ENCODE measurements around the gene RHOT2.
A peak's percentile ranks its signal among the peaks of the same experiment; 100 is the strongest.

The RHOT2 gene

GRCh38 chr16:660132-660458 lies 7.8 kb upstream of the RHOT2 start:
- no peak overlapping the region for H3K4me3 Mint-ChIP-seq
- H3K36me3 Mint-ChIP-seq (ENCODE audit: insufficient read depth): peaks cover 2% of the 10 kb centered on the region
- peaks cover 5% of the 10 kb centered on the region for H3K4me1 Mint-ChIP-seq
- H3K27ac Mint-ChIP-seq (ENCODE audit: low read depth): no peak overlapping the region
- no peak for DNase-seq (ENCODE audit: low spot score in 2 of 2)
- no peaks in the 10 kb centered on the region for H3K27me3 Mint-ChIP-seq
- no peak for ATAC-seq (replicated peaks; ENCODE audit: extremely low read depth, poor library complexity, severe bottlenecking)
- no peaks in the 10 kb centered on the region for H3K9me3 Mint-ChIP-seq

- no peaks in the 10 kb centered on the region for H3K9me3 Mint-ChIP-seq
- H3K27ac Mint-ChIP-seq (ENCODE audit: low read depth): no peak overlapping the region
- H3K27me3 Mint-ChIP-seq: no peaks in the 10 kb centered on the region
- no peak overlapping the region for H3K4me3 Mint-ChIP-seq
- ATAC-seq (replicated peaks; ENCODE audit: extremely low read depth, poor library complexity, severe bottlenecking) (peak; percentile 69), DNase-seq (ENCODE audit: low spot score in 2 of 2) (no peak)
- peaks cover 5% of the 10 kb centered on the region for H3K4me1 Mint-ChIP-seq
- H3K36me3 Mint-ChIP-seq (ENCODE audit: insufficient read depth): peaks cover 2% of the 10 kb centered on the region
These were observed 7.3 kb upstream of the RHOT2 start for GRCh38 chr16:660459-661183.

DNA sequence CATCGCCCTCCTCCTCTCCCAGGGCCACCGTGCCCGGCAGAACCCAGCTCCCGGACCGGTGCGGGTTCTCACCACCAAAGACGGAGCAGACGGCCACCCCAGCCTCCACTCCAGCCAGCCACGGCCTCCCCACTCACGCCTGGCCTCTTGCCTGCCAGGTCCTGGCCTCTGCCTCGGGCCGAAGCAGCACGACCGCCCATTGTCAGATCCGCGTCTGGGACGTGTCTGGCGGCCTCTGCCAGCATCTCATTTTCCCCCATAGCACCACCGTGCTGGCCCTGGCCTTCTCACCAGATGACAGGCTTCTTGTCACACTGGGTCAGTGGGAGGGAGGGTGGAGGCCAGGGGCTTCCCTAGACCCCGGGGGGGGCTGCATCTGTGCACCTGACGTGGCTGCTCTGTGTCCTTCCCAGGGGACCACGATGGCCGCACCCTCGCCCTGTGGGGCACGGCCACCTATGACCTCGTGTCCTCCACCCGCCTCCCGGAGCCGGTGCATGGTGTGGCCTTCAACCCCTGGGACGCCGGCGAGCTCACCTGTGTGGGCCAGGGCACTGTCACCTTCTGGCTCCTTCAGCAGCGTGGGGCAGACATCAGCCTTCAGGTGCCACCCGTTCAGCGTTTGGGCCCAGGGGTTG lies 6.6 kb upstream of the RHOT2 start:
- no peak overlapping the region for H3K4me3 Mint-ChIP-seq
- peaks cover 2% of the 10 kb centered on the region for H3K36me3 Mint-ChIP-seq (ENCODE audit: insufficient read depth)
- H3K27ac Mint-ChIP-seq (ENCODE audit: low read depth): no peak overlapping the region
- peaks cover 5% of the 10 kb centered on the region for H3K4me1 Mint-ChIP-seq
- ATAC-seq (replicated peaks; ENCODE audit: extremely low read depth, poor library complexity, severe bottlenecking): no peak
- DNase-seq (ENCODE audit: low spot score in 2 of 2): no peak
- H3K27me3 Mint-ChIP-seq: no peaks in the 10 kb centered on the region
- no peaks in the 10 kb centered on the region for H3K9me3 Mint-ChIP-seq

GRCh38 chr16:662095-662494 lies 5.8 kb upstream of the RHOT2 start:
- Mint-ChIP-seq H3K36me3 (ENCODE audit: insufficient read depth) (peaks cover 2% of the 10 kb centered on the region), H3K27ac (ENCODE audit: low read depth) (no peak overlapping the region)
- no peak for ATAC-seq (replicated peaks; ENCODE audit: extremely low read depth, poor library complexity, severe bottlenecking)

GRCh38 chr16:662597-662996 lies 5.3 kb upstream of the RHOT2 start:
- H3K9me3 Mint-ChIP-seq: no peaks in the 10 kb centered on the region
- ATAC-seq (replicated peaks; ENCODE audit: extremely low read depth, poor library complexity, severe bottlenecking): no peak
- peaks cover 5% of the 10 kb centered on the region for H3K4me1 Mint-ChIP-seq
- H3K27me3 Mint-ChIP-seq: no peaks in the 10 kb centered on the region
- no peak for DNase-seq (ENCODE audit: low spot score in 2 of 2)
- H3K27ac Mint-ChIP-seq (ENCODE audit: low read depth): no peak overlapping the region
- no peak overlapping the region for H3K4me3 Mint-ChIP-seq
- H3K36me3 Mint-ChIP-seq (ENCODE audit: insufficient read depth): peaks cover 2% of the 10 kb centered on the region

More at GRCh38 chr16:662095-662494, 5.8 kb upstream of the RHOT2 start:
- Mint-ChIP-seq H3K4me1 (peaks cover 5% of the 10 kb centered on the region), H3K4me3 (no peak overlapping the region), H3K27me3 (no peaks in the 10 kb centered on the region), H3K9me3 (no peaks in the 10 kb centered on the region)
- no peak for DNase-seq (ENCODE audit: low spot score in 2 of 2)

GRCh38 chr16:666572-666971 lies 1.4 kb upstream of the RHOT2 start:
- no peak overlapping the region for H3K4me3 Mint-ChIP-seq
- ATAC-seq (replicated peaks; ENCODE audit: extremely low read depth, poor library complexity, severe bottlenecking) (no peak), DNase-seq (ENCODE audit: low spot score in 2 of 2) (no peak)
- no peaks in the 10 kb centered on the region for H3K27me3 Mint-ChIP-seq
- H3K4me1 Mint-ChIP-seq: peaks cover 6% of the 10 kb centered on the region
- no peaks in the 10 kb centered on the region for H3K9me3 Mint-ChIP-seq
- H3K27ac Mint-ChIP-seq (ENCODE audit: low read depth): no peak overlapping the region
- H3K36me3 Mint-ChIP-seq (ENCODE audit: insufficient read depth): peaks cover 7% of the 10 kb centered on the region

DNA sequence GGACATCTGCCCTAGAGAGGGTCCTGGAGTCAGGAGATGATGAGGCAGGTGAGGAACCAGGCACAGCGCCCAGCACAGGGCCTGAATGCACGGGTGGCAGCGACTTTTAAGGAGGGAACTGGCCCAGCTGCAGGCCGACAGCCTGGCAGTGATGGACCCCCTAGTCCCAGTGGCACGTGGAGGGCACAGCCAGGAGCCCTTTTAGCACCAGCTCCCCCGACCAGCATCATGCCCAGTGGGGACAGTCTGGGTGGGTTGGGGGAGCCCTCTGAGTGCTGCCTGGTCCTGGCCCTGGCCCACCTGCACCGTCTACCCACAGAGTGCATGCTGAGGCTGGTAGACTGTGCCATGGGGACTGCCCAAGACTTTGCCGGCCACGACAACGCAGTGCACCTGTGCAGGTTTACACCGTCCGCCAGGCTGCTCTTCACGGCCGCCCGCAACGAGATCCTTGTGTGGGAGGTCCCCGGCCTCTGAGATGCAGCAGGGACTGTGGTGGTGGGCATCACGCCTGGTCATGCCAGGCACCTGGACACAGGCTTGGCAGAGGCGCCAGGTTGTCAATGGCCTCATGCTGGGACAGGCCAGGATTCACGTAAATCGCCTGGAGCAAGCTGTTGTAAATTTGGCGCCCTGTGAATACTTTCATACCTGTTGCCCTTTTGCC lies 686 bp upstream of the RHOT2 start:
- no peak for ATAC-seq (replicated peaks; ENCODE audit: extremely low read depth, poor library complexity, severe bottlenecking)
- peaks cover 6% of the 10 kb centered on the region for H3K4me1 Mint-ChIP-seq
- DNase-seq (ENCODE audit: low spot score in 2 of 2): no peak
- H3K9me3 Mint-ChIP-seq: no peaks in the 10 kb centered on the region
- H3K27ac Mint-ChIP-seq (ENCODE audit: low read depth): peak overlapping the region; percentile 72
- H3K36me3 Mint-ChIP-seq (ENCODE audit: insufficient read depth): peaks cover 7% of the 10 kb centered on the region
- H3K27me3 Mint-ChIP-seq: no peaks in the 10 kb centered on the region
- peak overlapping the region; percentile 75 for H3K4me3 Mint-ChIP-seq

DNA sequence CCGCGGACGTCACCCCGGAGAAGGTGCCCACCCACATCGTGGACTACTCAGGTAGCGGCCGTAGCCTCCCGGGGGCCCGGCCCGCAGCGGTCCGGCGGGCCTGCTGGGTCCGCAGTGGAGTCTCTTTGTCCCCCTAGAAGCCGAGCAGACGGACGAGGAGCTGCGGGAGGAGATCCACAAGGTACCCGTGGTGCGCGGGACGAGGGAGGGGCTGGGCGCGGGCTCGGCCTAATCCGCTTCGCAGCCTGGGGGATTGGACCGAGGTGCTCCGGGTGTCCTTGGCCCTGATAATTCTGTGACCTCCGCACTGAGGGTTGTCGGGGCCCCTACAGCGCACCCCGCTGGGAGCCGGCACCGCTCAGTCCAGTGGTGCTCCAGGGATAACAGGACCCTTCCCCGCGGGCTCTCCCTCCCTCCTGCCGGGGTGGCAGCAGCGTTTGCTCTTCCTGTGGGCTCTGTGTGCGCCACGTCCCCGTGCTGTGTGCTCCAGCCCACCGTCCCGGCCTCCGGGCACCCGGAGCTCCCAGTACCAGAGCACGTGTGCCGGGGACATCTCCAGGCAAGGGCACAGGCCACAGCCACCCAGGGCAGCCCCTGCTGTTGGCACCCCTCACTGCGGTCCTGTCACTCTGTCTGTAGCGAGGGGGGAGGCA lies 713 bp downstream of the RHOT2 start:
- H3K9me3 Mint-ChIP-seq: no peaks in the 10 kb centered on the region
- peak; percentile 8 for ATAC-seq (replicated peaks; ENCODE audit: extremely low read depth, poor library complexity, severe bottlenecking)
- H3K27ac Mint-ChIP-seq (ENCODE audit: low read depth): peak overlapping the region; percentile 72

GRCh38 chr16:669666-670065 lies 1.7 kb downstream of the RHOT2 start:
- DNase-seq (ENCODE audit: low spot score in 2 of 2): no peak
- peaks cover 9% of the 10 kb centered on the region for H3K36me3 Mint-ChIP-seq (ENCODE audit: insufficient read depth)
- H3K9me3 Mint-ChIP-seq: no peaks in the 10 kb centered on the region
- no peak for ATAC-seq (replicated peaks; ENCODE audit: extremely low read depth, poor library complexity, severe bottlenecking)
- peak overlapping the region; percentile 75 for H3K4me3 Mint-ChIP-seq
- no peaks in the 10 kb centered on the region for H3K27me3 Mint-ChIP-seq
- H3K4me1 Mint-ChIP-seq: peaks cover 6% of the 10 kb centered on the region
- H3K27ac Mint-ChIP-seq (ENCODE audit: low read depth): no peak overlapping the region

More for the DNA sequence above, 713 bp downstream of the RHOT2 start:
- H3K36me3 Mint-ChIP-seq (ENCODE audit: insufficient read depth): peaks cover 9% of the 10 kb centered on the region
- H3K4me3 Mint-ChIP-seq: peak overlapping the region; percentile 75
- H3K4me1 Mint-ChIP-seq: peaks cover 6% of the 10 kb centered on the region
- H3K27me3 Mint-ChIP-seq: no peaks in the 10 kb centered on the region
- no peak for DNase-seq (ENCODE audit: low spot score in 2 of 2)

GRCh38 chr16:670485-671352 lies 2.8 kb downstream of the RHOT2 start:
- H3K4me1 Mint-ChIP-seq: peaks cover 6% of the 10 kb centered on the region
- H3K27ac Mint-ChIP-seq (ENCODE audit: low read depth): no peak overlapping the region
- no peaks in the 10 kb centered on the region for H3K9me3 Mint-ChIP-seq
- H3K36me3 Mint-ChIP-seq (ENCODE audit: insufficient read depth): peaks cover 11% of the 10 kb centered on the region
- no peaks in the 10 kb centered on the region for H3K27me3 Mint-ChIP-seq
- H3K4me3 Mint-ChIP-seq: no peak overlapping the region
- DNase-seq (ENCODE audit: low spot score in 2 of 2) (no peak), ATAC-seq (replicated peaks; ENCODE audit: extremely low read depth, poor library complexity, severe bottlenecking) (no peak)

- DNase-seq (ENCODE audit: low spot score in 2 of 2) (no peak), ATAC-seq (replicated peaks; ENCODE audit: extremely low read depth, poor library complexity, severe bottlenecking) (no peak)
- Mint-ChIP-seq H3K4me3 (no peak overlapping the region), H3K4me1 (peaks cover 6% of the 10 kb centered on the region), H3K27ac (ENCODE audit: low read depth) (no peak overlapping the region), H3K9me3 (no peaks in the 10 kb centered on the region), H3K36me3 (ENCODE audit: insufficient read depth) (peaks cover 11% of the 10 kb centered on the region), H3K27me3 (no peaks in the 10 kb centered on the region)
These were observed 3.6 kb downstream of the RHOT2 start for GRCh38 chr16:671353-672131.
